SH-SY5Y (cell line): ENCODE measurements around the gene SMIM5.

Experiments
- GATA2 ChIP-seq: IDR thresholded peaks from 2 replicates; pipeline ENCODE4 v1.6.1; 2011; ENCODE audit warnings: mild to moderate bottlenecking, low read depth, low read length
- GATA3 ChIP-seq: IDR thresholded peaks from 2 replicates; pipeline ENCODE4 v1.6.1; 2011; ENCODE audit warnings: low read depth, mild to moderate bottlenecking, low read length, moderate library complexity

DNA sequence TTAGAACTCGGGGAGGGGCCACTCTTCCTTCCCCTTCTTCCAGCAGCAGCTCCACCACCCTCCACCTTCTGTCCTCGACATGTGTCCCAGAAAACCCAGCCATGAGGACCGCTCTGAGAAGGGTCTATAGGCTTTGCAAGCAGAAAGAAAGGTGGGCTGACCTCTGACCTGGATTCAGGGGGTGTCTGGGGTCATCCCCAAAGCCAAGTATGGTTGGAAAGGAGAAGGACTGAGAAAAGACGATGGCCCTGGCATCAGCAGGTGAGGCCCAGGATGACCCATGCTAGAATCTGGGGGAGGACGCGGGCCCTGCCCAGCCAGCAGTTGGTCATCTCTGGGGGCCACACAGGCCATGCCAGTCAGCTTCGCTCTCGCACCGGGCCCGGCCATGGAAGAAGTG is 6.1 kb upstream of the SMIM5 start:
- no peak for TF ChIP-seq GATA3
- no peak for TF ChIP-seq GATA2
